HUDEP-2 (cell line): ENCODE results near the gene ZNF124.
"Not testable (repeated sequence)": the region's sequence is repeated elsewhere in the genome, so short reads cannot be mapped to it uniquely, and the experiment has no call there.

ENCODE experiments used
- DNase-seq, 76 experiments: peaks; one replicate each; lab custom pipeline; 2025; ENCODE audit not compliant: unreplicated experiment in 76 of 76; lab: John Stamatoyannopoulos, UW

ZNF124 gene

DNA sequence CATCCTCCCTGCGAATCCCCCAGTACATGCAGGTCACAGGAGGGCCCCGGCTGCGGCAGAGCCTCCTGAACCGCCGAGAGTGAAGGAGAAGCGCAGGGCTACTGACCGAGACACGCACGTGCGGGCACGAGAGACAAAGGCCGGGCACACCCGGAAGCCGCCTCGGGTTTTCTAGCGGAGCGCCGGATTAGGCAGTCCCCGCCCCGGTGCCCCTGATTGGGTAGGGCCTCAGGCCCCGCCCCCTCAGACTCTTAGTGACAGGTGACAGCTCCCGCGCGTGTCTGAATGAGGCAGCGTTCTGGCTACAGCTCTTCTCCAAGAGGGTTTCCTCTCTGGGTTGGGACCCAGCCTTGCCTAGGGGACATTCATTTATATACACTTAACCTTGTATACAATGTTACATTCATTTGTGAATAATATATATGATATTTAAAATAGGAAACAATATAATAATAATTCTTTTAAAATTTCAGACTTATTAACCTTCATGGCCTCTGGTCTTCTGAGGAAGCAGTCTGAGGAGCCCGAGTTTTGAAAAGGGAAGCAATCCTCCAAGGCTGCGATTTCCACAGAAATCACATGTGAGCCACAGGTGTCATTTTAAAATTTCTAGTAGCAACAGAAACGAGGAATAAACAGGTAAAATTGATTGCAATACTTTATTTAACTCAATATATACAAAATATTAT is at the start of gene ZNF124:
TSS of gene ZNF124 (minus strand) at position 146 of the 689 bp plus-strand sequence. CDS start at position 3, 143 bp downstream.
- not testable (repeated sequence) for DNase-seq

DNA sequence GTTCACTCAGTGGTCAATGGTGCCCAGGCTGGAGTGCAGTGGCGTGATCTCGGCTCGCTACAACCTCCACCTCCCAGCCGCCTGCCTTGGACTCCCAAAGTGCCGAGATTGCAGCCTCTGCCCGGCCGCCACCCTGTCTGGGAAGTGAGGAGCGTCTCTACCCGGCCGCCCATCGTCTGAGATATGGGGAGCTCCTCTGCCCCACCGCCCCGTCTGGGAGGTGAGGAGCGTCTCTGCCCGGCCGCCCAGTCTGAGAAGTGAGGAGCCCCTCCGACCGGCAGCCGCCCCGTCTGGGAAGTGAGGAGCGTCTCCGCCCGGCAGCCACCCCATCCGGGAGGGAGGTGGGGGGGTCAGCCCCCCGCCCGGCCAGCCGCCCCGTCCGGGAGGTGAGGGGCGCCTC is 48.5 kb upstream of the ZNF124 start:
- not testable (repeated sequence) for DNase-seq

- DNase-seq, result no peak
Measured at GRCh38 chr1:247218121-247218651, 46.4 kb upstream of the ZNF124 start.

GRCh38 chr1:247216261-247216660 is 44.4 kb upstream of the ZNF124 start:
- DNase-seq, result no peak

DNA sequence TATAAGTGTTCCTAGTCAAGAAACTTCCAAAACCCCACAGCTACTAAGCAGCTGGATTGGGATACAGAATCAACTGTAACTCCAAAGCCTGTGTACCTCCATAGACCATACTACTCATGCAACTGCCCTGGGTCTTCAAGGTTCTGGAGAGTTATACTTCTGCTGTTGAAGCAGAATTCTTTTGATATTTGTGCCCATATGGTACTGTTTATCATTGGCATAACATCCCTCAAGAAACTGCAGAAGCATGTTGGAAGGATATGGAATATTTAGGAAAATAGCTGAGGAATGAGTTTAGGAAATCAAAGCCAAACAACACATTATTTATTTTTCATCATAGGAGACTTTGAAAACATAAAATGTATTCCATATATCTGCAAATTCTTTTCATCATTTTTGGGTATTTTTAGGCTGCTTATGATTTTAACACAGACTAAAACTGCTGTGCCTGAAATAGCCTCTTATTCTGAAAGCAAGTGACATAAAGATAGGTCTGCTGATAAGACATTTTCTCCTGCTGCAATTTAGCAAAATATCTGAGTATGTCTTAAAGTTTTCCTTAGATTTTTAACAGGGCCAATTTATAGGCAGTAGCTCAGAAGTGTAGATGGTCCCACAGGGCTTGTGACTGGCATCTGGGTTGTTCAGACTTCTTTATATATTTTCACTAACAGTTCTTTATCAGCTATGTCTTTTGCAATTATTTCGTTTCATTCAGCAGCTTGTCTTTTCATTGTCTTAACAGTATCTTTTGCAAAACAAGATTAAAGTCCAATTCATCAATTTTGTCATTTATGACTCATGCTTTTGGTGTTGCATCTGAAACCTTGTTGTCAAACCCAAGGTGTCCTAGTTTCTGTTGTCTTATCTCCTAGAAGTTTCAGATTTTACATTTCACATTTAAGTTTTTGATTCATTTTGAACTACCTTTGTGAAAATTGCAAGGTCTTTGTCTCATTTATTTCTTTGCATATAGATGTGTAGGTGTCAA is 41.1 kb upstream of the ZNF124 start:
- DNase-seq, result no peak

DNA sequence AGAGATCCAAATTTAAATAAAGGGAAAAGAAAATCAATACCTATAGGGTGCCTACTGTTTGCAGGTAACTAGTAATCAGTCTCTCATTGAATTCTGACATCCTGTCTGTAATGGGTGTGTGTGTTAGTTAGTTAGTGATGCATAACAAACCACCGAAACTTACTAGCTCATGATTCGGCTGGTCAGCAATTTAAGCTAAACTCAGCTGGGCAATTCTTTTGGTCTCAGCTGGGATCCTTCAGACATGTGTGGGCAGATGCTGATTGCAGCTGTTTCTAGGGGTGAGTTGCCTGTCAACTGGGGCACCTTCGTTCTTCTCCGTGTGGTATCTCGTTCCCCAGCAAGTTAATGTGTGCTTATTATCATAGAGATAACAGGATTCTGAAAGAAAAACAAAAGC is 40.2 kb upstream of the ZNF124 start:
- peak in 9 of 76 experiments; percentile 2 to 19 (median 10) for DNase-seq

DNA sequence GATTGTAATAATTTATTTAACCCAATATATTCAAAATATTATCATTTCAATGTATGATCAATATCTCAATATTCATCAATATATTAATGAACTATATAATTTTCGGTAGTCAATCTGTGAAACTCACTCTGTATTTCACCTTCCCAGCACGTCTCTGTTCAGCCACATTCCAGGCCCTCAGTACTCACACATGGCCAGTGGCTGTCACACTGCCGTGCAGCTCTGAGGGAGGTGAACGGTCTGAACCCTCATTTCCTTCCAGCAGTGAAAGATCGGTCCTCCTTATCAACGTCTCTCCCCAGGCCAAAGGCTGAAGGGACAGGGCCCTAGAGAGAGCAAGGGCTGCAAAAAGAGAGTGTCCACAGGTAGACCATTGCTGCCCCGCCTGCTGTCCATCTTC is 39.5 kb upstream of the ZNF124 start:
- no peak for DNase-seq

DNA sequence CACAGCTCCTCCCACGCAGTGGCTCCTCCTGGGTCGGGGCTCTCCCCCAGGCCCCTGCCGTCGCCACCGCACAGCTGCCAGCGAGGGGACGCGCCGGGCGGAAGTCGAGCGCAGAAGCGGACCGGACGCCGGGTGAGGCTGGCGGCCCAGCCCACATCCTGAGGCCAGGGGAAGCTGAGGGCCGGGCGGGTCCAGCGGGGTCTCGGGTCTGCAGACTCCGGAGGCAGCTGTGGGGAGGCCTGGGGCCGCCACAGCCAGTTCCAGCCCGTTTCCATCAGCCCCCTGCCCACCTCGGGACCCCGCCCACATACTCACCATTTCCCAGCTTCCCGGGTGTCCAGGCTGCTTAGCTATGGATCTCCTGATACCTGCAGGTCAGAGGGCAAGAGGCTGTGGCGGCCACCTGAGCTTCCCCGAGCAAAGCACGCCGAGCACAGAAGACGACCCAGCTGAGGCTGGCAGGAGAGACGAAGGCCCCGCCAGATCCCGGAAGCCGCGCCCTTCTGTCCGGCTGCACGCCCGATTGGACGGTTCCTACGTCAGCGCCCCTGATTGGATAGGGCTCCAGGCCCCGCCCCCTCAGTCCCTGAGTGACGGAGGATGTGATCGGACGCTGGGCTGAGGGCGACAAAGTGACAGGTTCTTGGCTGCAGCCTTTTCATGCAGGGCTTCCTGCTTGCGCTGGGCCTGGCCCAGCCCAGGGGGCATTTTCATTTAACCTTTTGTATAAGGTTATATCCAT is 38.7 kb upstream of the ZNF124 start:
- DNase-seq, result peak; percentile 14 to 96 (median 92)

DNA sequence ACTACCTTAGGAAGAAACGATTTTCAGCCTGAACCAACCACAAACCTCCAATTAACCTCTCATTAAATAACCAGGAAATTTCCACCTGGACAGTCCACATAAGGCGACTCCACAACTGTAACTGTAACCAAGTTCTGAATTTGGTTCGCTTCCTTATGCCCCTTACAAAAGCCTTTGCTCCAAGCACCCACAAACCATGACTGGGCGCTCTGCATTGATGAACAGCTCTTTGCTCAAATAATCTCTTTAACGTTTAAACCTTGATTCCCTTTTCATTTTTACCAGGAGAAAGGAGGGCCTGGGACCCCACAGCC is 38.2 kb upstream of the ZNF124 start:
- DNase-seq, result peak in 3 of 76 experiments; percentile 6 to 10 (median 7)

DNA sequence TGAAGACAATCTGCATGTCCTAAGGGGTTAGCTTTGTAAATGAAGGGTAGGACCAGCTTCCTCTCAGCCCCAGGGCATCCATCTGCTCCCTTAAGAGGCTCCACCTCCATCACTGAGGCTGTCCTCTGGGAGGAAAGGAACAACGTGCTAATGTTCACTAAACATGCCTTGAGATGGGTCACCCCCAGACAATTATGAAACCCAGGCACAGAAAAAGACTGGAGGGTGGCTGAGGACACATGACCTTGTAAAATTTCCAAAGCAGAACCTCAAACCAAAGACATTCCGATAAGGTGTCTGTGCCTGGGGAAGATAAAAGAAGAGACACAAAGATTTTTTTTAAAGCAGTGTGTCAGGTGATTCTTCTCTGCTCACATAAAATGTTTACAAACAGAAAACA is 37.6 kb upstream of the ZNF124 start:
- peak in 10 of 76 experiments; percentile 1 to 47 (median 5) for DNase-seq

DNA sequence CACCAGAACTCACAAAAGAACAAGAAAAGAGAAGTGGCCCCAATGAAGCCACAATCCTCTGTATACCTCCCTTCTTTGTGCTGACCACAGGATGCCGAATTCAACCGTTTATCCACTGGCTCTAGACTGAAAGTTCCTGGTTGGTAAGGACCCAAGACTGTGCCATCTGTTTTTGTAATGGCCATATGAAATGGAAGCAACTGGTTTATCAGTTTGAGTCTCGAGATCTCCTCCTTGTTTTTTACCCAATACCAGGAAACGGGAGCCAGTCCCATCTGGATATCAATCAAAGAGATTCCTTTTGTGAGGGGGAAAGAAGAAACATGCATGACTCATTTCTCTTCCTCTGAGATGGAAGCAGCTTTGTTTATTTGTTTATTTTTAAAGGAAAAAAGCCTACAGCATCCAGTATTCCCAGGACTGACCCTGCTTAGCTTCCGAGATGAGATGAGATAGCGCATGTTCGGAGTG is 32.4 kb upstream of the ZNF124 start:
- no peak for DNase-seq

DNA sequence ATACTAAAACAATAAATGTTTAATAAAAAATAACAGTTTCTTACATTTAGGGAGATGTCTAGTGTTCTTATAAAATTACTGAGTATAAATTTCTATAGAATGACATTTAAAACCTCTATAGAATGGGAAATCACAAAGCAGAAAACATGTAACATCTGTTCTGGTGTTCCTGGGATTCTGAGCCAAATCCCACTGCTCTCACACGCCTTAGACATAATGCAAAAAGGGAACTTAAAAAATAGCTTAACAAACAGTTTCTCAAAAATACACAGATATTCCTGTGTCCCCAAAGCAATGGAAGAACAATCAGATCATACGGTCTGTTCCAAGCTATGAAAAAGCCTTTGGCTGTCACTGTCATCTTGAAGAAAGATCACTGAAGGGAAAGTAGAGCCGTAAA is 27.0 kb upstream of the ZNF124 start:
- DNase-seq, result no peak

GRCh38 chr1:247193958-247194357 is 22.1 kb upstream of the ZNF124 start:
- no peak for DNase-seq

DNA sequence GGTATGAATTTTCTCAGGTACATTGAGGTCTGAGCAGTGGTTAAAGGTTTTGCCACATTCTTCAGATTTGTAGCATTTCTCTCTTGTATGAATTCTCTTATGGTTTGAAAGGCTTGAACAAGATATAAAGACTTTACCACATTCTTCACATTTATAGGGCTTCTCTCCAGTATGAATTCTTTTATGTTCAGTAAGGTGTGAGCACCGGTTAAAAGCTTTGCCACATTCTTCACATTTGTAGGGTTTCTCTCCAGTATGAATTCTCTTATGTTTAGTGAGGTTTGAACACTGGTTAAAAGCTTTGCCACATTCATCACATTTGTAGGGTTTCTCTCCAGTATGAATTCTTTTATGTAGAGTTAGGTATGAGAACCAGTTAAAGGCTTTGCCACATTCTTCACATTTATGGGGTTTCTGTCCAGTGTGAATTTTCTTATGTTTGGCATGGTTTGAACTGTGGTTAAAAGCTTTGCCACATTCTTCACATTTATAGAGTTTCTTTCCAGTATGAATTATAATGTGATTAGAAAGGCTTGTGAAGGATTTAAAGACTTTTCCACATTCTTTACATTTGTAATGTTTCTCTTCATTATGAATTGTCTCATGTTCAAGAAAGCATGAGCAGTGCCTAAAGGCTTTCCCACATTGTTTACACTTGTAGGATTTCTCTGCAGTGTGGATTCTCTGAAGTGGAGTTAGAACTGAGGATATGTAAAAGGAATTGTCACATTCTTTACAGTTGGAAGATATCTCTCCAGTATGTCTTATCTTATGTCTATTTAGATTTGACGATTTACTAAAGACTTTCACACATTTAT is 18.4 kb upstream of the ZNF124 start:
- DNase-seq, result no peak

- no peak for DNase-seq
Measured at GRCh38 chr1:247185667-247186066, 13.8 kb upstream of the ZNF124 start.

DNA sequence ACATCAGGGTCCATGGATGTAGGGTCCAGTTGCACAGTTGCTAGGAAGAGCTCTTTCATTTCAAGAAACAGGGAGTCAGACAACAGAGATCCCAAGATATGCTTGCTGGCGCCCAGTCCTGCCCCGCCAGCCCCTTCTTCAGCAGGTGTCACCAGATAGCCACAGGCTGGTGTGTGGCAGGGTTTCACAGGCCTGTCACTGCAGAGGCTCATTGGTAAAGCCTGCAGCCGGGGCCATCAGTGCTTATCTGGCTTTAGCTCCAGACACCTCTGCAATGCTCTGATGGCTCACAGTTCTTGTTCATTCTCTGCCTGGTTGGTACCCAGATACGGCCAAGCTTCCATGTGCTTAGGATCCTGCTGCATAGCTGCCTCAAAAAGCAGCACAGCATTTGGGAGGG is 12.4 kb upstream of the ZNF124 start:
- no peak for DNase-seq

DNA sequence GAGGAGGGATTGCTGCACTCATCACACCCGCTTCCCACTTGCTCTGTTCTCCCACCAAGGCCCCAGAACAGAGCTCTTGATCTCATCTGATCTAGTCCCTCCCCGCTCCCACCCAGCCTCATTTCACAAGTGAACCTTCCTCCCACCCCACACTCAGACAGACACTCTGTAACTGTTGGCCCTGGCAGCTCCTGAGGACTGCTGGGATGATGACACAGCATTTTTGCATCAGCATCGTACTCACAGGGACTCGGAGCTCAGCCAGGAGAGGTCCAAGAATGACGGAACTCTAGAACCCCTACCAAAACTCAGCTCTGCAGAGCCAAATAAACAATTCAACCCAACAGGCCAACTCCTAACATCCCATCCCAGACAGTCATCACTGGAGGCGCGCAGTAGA is 11.2 kb upstream of the ZNF124 start:
- DNase-seq, result no peak

DNA sequence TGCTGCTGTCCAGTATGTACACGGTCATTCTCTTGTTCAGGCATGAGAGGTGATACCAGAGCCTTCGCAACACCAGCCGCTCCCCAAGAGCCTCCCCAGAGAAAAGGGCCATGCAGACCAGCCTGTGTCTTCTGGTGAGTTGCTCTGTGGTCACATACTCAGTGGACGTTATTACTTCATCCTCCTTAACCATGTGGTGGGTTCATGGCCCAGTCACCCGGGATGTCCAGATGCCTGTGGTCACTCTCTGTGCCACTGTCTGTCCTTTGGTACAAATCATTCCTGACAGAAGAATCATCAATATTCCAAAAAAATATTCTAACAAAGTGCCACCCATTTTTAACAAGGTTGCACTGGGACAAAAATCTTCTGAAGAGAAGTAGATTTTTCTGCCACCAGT is 8.8 kb upstream of the ZNF124 start:
- no peak for DNase-seq

DNA sequence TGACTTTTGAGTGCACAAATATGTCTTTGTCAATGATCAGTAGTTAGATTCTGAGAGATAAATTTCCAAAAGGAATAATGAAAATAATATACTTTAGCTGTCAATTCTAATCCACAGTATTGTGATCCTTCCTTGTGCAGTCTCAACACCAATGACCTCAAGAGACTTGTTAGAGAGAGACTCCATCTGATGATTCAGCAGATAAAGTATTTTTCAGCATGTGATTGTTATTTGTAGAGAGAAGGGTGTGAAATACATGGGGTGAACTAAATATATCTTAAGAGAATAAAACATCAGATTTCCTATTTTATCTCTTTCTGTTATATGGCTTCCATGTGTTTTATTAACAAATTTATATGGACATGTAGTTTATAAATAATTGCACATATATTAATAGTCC is 5.9 kb upstream of the ZNF124 start:
- DNase-seq, result no peak

- DNase-seq, result no peak
Measured at GRCh38 chr1:247175458-247175857, 3.6 kb upstream of the ZNF124 start.
